HG03469 (cell line): Measurements from ENCODE around the gene C11orf52.

Experiments used
- ATAC-seq: cut with Tn5 transposase; IDR thresholded peaks from one replicate; pipeline ENCODE4 v1.9.1; 2021; ENCODE audit warnings: mild to moderate bottlenecking, moderate library complexity, moderate number of reproducible peaks; ENCODE audit not compliant: unreplicated experiment

The C11orf52 gene

GRCh38 chr11:111937844-111938243 is 19.1 kb downstream of the C11orf52 start:
- no peak for ATAC-seq

GRCh38 chr11:111938687-111939160 is 20.0 kb downstream of the C11orf52 start:
- ATAC-seq, result peak; percentile 85

- no peak for ATAC-seq
Measured at GRCh38 chr11:111939836-111940604, 21.3 kb downstream of the C11orf52 start.

DNA sequence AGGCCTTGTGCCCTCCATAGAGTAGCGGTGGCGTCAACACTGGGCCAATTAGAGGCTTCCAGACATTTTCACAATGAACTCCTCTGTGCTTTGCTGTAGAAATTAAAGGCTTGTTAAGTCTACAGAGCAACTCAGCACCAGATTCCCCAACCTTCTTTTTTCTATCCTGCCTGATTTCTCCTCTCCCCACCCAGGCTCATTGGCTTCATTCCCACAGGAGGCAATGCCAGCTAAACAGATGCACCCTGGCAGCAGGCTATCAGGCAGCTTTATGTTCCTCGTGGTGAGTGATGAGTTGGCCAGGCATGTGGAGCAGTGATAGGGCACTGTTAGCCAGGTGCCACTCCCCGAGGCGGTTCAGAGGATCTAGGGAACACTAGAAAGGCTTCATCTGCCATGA is 23.2 kb downstream of the C11orf52 start:
- no peak for ATAC-seq

GRCh38 chr11:111942829-111943228 is 24.1 kb downstream of the C11orf52 start:
- ATAC-seq, result no peak

- no peak for ATAC-seq
Measured at GRCh38 chr11:111944139-111944538, 25.4 kb downstream of the C11orf52 start.

- no peak for ATAC-seq
Measured at GRCh38 chr11:111944651-111945051, 25.9 kb downstream of the C11orf52 start.

DNA sequence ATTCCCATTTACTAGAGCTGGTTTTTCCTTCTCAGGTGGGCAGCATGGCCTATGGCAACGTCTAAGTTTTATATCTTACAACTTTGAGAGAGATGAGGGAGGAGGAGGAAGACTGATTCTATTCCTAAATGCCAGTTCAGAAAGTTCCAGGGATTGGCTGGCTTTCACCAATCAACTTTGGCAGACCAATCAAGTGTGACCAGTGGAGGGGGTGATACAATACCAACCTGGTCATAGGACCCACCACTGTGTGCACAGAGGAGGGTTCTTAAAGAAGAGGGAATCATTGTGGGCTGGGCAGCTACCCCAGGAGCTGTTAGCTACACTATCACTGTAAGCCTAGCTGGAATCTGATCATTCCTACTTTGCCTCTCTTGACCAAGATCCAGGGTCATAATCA is 26.5 kb downstream of the C11orf52 start:
- ATAC-seq, result no peak

GRCh38 chr11:111946499-111946898 is 27.8 kb downstream of the C11orf52 start:
- ATAC-seq, result no peak

DNA sequence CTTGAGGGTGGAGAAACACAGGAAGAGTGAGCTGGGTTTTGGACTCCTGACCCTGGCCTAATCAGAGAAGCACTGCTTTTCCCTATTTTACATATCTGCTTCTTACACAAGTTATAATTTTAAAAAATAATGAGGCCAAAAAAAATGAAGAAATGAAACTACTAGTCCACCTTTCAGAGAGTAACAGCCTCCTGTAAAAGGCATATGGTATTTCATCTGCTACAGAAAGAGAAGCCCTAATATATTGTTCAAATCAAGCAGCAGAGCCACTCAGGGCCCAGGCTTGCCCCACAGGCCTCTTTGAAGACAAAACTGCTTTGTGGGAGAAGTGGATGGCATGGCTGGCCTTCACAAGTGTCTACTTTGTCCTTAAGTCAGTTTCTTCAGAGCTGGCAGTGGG is 28.4 kb downstream of the C11orf52 start:
- ATAC-seq, result no peak

- no peak for ATAC-seq
Measured at GRCh38 chr11:111949519-111950426, 31.1 kb downstream of the C11orf52 start.

DNA sequence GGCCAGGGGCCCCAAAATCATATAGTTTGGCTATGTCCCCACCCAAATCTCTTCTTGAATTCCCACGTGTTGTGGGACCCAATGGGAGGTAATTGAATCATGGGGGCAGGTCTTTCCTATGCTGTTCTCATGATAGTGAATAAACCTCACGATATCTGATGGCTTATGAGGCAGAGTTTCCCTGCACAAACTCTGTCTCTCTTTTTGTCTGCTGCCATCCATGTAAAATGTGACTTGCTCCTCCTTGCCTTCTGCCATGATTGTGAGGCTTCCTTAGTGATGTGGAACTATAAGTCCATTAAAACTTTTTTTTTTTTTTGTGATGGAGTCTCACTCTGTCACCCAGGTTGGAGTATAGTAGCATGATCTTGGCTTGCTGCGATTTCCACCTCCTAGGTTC is 32.9 kb downstream of the C11orf52 start:
- no peak for ATAC-seq

- ATAC-seq, result no peak
Measured at GRCh38 chr11:111954154-111954553, 35.4 kb downstream of the C11orf52 start.

- ATAC-seq, result no peak
Measured at GRCh38 chr11:111957663-111958444, 39.1 kb downstream of the C11orf52 start.

- ATAC-seq, result no peak
Measured at GRCh38 chr11:111960916-111961315, 42.2 kb downstream of the C11orf52 start.

DNA sequence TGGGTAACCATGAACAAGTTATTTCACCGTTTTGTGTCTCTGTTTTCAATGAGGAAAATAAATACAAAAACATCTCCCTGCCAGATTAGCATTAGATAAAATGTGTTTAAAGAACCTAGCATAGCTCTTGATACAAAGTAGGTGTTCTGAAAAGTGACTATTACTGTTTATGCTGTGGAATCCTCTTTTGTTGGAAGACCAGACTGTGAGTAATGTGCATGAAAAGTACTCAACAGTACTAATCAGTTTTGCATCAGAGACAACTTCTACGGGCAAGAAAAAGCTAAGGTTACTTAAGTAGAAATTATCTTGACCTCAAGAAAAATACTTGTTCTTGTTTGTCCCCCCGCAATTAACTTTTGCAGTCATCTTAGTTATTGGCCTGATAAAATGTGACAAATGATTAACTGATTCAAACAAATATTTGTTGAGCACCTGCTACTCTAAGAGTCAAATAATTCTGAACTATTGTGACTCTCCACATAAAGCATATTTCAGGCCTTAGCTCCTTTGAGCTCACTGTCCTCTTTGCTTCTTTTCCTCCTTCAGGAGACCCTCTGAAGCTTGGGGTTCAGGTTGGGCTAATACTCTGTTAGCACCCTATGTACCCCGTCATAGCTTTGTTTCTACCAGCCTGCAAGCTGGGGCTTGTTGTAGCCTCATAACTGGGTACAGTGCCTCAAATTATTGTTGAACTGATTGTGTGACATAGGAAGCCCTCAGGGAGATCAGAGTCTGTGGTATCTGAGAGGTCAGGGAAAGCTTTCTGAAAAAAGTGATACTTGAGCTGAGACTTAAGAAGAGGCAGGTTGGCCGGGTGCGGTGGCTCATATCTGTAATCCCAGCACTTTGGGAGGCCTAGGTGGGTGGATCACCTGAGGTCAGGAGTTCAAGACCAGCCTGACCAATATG is 42.9 kb downstream of the C11orf52 start:
- no peak for ATAC-seq

- no peak for ATAC-seq
Measured at GRCh38 chr11:111963931-111964340, 45.2 kb downstream of the C11orf52 start.

DNA sequence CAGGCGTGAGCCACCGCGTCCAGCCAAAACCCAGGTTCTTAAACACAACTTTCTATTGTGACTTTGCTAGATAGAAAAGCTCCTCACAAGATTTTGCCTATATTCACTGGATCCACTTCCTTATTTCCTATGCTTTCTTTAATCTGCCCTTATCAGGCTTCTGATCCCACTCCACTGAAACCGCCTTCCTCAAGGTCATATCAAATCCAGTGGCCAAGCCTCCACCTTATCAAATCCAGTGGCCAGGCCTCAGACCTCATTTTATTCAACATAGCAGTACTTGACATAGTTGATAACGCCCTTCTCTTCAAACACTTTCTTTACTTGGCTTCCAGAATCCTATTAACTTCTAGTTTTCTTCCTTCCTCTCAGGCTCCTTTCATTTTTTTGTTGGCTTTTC is 48.0 kb downstream of the C11orf52 start:
- ATAC-seq, result no peak

GRCh38 chr11:111967649-111968048 is 48.9 kb downstream of the C11orf52 start:
- ATAC-seq, result no peak

DNA sequence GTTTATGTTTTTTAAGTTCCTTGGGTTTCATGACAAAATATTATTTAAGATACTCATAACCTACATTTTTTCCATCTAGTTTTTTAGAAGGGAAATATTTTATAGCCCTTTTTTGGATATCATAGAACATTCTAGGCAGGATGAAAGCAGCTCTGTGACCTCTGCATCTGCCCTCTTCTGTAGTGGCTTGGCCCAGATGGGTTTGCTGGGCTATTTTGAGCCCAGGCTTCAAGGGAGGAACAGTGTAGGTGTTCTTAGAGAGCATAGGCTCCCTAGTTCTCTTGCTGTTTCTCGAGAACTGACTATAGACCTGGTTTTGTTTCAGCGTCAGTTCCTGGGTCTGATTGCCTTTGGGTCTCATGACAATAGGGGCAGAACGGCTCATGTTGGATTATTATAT is 50.6 kb downstream of the C11orf52 start:
- ATAC-seq, result no peak
